Measurements from ENCODE around the gene PACC1.

The PACC1 gene

DNA sequence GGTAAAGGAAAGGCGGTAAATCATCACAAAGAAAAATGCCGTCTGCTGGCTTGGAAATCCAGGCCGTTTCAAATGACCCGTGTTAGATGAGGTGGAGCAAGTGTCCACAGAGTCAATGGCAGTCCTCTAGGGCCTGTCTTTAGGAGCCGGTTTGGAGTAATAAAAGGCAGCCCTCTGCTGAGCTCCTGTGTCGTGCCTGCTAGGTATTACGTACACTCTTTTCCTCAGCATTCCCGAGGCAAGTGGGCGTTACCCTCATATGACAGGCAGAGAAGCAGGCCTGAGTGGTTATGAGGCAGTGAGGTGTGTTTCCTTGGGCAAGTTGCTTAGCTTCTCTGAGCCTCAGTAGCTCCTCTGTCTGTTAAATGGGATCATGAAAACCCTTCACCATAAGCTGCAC is 25.7 kb upstream of the PACC1 start:
- in situ Hi-C loops (cut with HindIII; ENCODE audit: low sequenced_read_pairs) = no loop called here

DNA sequence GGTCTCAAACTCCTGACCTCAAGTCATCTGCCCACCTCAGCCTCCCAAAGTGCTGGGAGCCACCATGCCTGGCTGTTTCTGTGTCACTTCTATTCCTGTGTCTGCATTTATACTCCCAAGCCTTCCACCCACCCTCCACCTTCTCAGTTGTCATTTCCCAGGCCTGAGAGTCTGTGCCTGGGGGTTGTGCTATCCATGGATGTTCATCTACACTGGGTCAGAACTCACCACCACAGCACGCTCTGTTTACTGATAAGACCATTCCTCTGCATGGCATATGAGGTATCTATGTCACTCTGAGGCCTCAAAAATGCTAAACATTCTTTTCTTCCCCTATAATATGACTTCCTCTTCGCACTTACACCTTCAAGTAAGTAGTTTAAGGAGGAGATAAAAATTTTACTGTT is 24.1 kb upstream of the PACC1 start:
- in situ Hi-C loops (cut with HindIII; ENCODE audit: low sequenced_read_pairs) = no loop called here

DNA sequence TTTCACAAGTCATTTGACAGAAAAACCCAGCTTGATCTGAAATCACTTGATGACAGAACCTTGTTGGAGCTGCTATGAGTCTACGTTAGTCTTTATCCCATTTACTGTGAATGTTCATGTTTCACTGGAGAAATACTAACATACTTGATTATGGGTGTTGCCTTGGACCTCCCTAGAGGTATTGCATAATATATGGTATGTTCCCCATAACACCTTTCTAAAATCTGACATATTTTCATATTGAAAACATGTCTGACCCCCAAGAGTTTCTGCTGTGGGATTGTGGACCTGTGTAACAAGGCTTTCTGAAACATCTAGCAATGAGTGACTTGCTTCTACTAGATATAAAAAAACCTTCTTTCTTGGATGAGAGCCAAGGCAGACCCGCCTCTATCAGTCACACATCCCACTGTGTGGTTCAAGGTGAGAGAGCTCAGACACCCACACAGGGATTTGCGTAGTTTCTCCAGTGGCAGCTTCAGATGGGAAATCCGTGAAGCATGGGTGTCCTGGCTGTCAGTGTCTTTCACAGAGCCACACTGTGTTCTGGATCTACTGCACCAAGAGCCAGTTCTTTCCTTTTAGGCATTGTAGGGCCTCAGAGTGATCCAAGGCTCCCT is 22.6 kb upstream of the PACC1 start:
- in situ Hi-C loops (cut with HindIII; ENCODE audit: low sequenced_read_pairs) = no loop called here

DNA sequence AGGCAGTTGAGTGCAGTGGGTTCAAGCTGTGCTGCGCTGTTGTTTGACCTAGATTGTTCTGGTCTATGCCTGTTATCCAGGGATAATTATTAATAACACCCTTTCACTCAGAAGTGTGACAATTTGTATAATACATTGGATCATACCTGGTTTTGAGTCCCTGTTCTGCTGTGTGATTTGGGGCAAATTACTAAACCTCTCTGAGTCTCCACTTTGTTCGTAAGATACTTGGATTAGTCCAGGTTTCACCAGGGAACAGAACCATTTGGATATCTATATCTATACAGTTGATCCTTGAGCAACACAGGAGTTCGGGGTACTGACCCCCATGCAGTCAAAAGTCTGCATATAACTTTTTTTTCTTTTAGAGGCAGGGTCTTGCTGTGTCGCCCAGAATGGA is 20.3 kb upstream of the PACC1 start:
- in situ Hi-C loops (cut with HindIII; ENCODE audit: low sequenced_read_pairs) = no loop called here

DNA sequence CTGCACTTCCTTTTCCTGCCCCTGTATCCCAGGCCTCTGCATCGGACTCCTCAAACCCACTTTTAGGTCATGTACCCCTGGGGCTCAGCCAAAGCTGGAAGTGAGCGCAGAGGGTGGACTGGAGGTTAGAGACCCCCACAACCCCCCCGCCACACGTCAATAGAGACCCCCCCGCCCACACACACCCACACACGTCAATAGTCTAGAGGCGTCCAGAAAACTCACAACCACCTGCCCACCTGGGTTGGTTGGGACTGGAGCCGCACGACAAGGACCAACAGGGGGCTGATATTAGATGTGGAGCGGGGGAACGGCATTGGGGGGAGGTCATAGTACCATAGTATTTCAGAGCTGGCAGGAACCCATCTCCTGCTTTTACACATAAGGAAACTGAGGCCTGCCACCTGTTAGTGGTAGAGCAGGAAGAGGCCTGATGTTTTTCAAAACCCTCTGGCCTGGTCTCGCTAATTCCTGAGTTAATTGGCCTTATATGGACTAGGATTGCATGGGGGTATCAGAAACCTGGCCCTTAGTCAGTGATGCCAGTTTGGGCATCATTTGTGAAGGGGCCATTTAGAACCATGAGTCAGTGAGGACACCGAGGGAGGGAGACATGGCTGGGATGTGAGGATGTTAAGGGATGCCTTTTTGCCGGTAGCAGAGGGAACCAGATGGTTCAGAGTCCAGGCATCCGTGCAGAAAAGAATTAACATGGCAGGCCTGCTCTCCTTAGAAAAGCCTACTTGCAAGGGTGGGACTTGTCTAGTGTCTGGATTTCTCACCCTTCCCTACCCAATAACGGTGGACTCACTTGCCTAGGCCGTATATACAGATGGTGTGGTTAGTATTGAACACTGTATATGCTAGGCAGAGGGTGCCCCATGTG is 19.1 kb upstream of the PACC1 start:
- in situ Hi-C loops (cut with HindIII; ENCODE audit: low sequenced_read_pairs) = no loop called here

DNA sequence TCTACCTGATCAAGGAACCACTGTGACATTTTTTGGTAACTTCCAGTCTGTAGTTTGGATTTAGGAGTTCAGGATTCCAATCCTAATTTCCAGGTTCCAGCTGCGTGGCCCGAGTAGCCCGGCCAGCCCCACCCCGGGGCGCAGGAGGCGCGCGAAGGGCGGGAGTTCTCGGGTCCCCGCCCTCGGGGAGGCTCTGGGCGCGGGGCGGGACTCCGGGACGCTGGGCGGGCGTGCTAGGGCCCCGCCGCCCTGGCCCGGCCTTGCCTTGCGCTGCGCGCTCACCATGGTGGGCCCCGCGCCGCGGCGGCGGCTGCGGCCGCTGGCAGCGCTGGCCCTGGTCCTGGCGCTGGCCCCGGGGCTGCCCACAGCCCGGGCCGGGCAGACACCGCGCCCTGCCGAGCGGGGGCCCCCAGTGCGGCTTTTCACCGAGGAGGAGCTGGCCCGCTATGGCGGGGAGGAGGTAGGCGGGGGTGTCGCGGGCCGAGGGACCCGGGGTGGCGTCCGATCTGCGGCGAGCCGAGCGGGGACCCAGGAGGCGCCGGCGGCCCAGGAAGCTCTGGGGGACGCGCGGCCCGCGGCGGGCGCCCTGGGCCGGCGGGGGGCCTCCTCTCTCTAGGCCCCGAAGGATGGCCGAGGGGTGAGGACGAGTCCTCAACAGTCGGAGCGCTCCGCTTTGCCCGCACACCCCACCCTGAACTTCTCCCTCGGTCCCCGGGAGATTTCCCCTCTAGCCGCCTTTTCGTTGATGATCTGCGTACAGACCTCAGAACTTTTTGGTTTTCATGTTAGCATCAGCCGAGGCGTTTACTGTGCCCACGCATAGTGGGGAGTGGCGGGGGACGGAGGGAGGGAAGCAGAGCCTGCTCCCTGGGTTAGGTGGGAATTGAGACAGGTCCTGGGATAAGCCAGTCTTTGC is 18.2 kb upstream of the PACC1 start, which contains the start of gene NENF:
Gene NENF, plus strand, starts transcription at position 260 of the 916 bp plus-strand sequence. Its CDS starts 24 bp downstream, at position 284.
- in situ Hi-C loops (cut with HindIII; ENCODE audit: low sequenced_read_pairs) = no loop called here

DNA sequence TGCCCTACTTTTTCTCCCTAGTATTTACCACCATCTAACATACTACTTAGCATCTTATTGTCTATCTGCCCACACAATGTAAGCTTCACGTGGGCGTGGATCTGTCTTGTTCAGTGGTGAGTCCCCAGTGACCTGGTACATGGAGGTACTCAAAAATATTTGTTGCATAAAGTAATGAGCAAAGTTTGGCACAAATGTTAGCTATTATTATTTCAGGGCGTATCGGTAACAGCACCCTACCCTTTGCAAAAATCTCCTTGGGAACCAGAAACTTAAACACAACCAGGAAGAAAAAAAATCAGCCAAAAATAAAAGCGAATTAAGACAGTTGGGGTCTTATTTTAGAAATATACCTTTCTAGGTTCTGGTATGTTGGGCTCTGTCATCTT is 17.6 kb upstream of the PACC1 start:
- in situ Hi-C loops (cut with HindIII; ENCODE audit: low sequenced_read_pairs) = no loop called here

DNA sequence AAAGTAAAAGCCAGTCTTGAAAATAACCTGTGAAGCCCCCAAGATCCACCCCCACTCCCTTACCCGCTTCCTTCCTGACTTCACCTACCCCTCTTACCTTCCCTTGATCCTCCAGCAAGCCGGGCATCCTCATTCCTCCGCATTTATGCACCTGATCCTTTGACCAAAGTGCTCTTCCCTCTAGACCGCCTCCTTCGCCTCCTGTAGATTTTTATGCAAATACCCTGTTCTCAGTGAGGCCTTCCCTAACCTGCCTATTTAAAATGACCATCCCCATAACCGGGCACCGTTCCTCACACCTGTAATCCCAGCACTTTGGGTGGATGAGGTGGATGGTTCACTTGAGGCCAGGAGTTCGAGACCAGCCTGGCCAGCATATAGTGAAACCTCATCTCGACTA is 17.0 kb upstream of the PACC1 start:
- in situ Hi-C loops (cut with HindIII; ENCODE audit: low sequenced_read_pairs) = no loop called here

DNA sequence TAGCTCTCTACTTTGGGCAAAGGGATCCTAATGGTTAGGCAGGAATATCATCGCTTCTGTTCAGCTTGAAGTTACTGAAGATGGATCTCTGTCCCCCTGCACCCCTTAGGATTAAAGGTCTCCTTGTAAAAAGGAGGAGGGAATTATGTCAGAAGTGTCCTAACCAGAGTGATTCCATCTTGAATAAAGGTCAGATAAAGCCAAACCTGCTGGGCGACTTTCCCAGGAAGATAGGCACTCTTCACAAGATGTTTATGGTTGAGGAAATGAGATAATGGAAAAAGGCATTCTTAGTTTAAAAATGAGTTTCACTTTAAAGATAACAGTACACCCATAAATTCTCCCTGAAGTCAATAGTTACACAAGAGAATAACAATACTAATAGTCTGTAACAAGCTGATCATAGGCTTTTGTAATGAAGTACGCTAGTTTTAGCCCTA is 16.3 kb upstream of the PACC1 start:
- in situ Hi-C loops (cut with HindIII; ENCODE audit: low sequenced_read_pairs) = no loop called here

DNA sequence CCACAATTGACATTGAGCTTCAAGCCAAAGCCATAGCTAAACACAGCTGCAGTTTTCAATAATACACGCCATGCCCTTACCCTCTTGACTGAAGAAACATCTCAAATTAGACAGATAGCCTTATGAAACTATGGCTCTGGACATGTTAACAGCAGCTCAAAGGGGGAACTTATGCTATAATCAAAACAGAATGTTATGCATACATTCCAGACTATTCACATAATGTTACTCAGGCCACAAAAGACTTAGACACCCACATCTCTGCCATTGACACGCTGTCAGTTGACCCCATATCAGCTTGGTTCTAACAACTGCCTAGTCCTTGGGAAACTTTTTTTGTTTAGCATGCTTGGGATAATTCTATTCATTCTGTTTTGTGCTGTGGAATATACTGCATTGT is 15.7 kb upstream of the PACC1 start:
- in situ Hi-C loops (cut with HindIII; ENCODE audit: low sequenced_read_pairs) = no loop called here

DNA sequence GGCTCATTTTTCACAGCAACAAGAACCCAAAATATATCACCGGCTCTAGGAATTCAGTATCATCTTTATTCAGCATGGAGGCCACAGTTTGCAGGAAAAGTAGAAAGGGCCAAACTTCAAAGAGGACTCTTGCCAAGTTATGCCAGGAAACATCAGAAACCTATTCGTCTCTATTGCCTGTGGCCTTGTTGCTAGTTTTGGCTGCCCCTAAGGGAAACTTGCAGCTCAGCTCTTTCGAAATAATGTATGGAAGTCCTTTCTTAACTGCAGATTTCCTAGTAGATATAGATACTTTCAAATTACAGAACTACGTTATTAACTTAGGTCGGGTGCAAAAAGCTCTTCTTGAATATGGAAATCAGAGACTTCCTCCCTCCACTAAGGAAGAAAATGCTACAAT is 13.8 kb upstream of the PACC1 start:
- in situ Hi-C loops (cut with HindIII; ENCODE audit: low sequenced_read_pairs) = no loop called here

DNA sequence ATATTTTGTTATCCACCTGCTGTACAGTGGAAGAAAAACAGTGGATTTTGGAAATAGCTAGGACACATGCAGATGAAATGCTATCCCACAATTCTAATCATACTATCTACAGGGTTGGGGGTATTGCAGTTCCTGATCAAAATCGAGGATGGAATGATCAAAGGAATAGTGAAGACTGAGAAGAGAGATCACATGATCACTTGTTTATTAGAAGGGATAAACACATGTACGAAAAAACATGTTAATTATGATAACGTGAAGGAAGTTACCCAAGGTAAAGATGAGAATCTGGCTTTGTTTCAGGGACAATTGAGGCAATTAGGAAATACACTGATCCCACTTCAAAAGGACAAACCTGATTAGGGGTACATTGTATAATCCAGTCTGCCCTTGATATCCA is 9.2 kb upstream of the PACC1 start:
- in situ Hi-C loops (cut with HindIII; ENCODE audit: low sequenced_read_pairs) = no loop called here

DNA sequence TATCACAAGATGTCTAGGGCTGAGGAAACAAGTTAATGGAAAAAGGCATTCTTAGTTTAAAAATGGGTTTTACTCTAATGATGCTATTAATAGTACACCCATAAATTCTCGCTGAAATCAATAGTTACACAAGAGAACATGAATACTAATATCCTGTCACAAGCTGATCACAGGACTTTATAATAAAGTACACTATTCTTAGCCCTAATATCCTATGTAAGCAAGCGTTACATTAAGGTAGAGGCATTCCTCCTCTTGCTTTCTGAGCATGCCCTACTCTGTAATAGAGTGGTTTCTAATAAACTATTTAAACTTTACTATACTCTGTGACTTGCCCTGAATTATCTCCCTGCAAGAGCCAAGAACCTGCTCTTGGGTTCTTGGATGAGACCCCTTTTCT is 6.5 kb upstream of the PACC1 start:
- in situ Hi-C loops (cut with HindIII; ENCODE audit: low sequenced_read_pairs) = no loop called here

DNA sequence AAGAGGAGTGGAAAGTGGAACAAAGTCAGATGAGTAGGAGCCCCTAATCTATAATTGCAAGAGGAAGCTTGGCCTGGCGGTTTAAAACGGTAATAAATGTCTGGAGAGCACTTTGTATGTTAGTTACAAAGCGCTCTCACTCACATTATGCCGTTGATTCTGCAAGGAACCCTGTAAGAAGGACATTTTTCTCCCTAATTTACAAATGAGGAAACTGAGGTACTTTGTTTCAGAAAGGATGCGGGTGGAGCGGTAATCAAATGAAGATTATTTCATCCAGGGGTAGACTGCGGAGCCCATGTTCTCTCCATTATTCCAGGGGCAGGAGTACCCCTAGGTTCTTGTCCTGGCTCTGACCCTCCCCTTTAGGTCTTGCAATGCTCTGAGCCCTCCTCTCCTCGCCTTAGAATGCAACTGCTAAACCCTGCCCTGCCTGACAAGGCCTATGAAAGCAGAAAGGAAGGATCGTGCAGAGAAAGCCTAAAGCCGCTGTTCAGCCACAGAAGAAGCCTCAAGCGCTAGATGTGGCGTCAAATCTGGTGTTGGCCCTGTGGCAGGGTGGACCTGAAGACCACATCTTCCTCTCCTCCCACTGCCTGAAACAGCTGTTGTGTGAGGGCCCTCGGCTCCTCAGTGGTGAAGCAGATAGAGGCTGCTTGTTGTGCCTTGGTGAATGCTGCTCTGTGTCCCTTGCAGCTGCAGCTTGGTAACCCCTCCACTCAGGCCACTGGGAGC is 588 bp upstream of the PACC1 start:
- in situ Hi-C loops (cut with HindIII; ENCODE audit: low sequenced_read_pairs) = no loop called here

DNA sequence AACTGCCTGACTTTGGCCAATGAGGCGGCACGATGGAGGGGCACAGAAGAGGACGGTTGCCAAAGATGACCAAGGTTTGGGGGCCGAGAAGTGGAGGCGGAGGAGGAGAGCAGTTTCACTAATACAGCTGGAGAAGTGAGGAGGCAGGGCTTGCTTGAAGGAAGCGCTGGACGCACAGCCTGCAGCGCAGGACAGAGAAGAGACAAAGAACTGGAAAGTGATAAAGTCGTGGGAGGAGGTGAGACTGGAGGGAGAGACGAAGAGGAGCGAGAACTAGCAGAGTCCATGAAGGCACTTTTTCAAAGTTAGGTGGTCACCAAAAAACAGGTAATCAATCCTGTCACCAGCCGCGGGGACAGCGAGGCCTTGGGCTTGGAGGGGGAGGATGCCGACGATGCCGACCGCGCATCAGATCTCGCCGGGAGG is 771 bp downstream of the PACC1 start:
- in situ Hi-C loops (cut with HindIII; ENCODE audit: low sequenced_read_pairs) = no loop called here

DNA sequence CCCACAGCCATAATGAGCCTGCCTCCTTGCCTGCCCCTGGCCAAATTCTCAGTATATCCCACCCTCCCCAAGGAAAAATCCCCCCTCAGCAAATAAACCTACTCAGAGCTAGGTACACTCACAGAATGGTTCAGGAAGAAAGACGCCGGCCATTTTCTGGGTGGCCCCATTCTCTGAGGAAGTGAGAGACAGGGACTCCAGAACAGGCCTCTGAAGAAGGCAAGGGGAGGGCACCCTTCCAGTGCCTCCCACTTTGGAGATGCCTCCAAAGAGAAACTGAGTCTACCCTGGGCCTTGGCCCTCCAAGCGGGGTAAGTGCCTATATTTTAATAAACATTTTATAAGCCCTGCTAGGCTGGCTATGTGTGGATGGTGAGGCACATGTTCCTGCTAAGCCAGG is 2.3 kb downstream of the PACC1 start:
- in situ Hi-C loops (cut with HindIII; ENCODE audit: low sequenced_read_pairs) = no loop called here

DNA sequence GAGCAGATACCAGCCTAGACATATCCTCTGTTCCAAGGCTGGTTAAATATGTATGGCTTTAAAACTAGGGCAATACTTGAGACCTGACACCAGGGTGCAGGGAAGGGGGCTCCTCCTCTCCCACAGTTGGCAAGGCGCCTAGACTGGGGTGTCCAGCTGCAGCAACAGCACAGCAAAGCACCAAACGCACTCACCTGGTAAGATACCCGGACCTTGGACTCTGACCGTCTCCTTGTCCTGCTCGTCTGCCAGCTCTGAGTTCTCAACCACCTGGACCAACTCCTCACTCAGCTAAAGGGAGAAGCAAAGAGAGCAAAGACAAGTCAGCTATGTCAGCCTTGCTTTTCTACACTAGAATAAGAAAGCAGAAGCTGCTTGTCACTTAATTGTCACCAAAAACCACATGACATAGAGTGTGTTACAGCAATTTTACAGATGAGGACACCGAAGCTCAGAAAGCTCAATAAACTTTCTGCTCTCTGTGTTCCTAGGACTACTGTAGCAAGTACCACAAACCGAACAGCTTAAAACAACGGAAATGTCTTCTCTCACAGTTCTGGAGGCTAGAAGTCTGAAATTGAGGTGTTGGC is 4.4 kb downstream of the PACC1 start:
- in situ Hi-C loops (cut with HindIII; ENCODE audit: low sequenced_read_pairs) = no loop called here

DNA sequence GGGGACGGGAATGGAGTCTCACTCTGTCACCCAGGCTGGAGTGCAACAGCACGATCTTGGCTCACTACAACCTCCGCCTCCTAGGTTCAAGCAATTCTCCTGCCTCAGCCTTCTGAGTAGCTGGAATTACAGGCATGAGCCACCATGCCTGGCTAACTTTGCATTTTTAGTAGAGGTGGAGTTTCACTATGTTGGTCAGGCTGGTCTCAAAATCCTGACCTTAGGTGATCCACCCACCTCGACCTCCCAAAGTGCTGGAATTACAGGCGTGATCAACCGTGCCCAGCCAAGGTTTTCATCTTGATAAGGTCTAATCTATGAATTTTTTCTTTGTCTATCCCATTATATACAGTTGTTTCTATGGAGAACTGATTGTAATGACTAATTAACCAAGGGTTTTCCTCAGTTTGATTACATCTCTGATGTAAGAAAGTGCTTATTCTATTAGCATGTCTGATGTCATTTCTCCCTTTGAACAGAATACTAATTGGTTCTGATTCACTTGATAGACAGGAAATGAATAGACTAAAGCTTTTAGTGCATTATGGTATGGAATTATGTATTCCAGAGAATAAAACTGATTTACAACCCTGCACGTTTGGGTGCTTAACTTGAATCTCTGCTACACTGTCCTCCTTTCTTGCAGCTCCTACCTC is 11.9 kb downstream of the PACC1 start:
- in situ Hi-C loops (cut with HindIII; ENCODE audit: low sequenced_read_pairs) = no loop called here

DNA sequence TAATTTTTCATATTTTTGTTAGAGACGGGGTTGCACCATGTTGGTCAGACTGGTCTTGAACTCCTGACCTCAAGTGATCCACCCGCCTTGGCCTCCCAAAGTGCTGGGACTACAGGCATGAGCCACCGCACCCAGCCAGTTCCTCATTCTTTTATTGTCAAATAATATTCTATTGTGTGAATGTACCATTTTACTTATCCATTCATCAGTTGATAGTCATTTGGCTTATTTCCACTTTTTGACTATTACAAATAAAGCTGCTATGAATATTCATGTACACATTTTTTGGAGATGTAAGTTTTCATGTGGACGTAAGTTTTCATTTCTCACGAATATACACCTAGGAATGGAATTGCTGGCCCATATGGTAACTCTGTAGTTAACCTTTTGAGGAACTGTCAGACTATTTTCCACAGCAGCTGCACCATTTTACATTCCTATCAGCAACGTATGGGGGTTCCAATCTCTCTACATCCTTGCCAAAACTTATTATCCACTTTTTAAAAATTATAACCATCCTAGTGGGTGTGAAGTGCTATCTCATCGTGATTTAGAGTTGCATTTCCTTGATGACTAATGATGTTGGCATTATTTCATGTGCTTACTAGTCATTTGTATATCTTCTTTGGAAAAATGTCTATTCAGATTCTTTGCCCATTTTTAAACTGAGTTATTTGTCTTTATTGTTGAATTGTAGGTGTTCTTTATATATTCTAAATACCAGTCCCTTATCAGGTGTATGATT is 12.7 kb downstream of the PACC1 start:
- in situ Hi-C loops (cut with HindIII; ENCODE audit: low sequenced_read_pairs) = no loop called here

Measured in endothelial cell of hepatic sinusoid (primary cell).